ENCODE data around the gene ANK3.

The ANK3 gene

DNA sequence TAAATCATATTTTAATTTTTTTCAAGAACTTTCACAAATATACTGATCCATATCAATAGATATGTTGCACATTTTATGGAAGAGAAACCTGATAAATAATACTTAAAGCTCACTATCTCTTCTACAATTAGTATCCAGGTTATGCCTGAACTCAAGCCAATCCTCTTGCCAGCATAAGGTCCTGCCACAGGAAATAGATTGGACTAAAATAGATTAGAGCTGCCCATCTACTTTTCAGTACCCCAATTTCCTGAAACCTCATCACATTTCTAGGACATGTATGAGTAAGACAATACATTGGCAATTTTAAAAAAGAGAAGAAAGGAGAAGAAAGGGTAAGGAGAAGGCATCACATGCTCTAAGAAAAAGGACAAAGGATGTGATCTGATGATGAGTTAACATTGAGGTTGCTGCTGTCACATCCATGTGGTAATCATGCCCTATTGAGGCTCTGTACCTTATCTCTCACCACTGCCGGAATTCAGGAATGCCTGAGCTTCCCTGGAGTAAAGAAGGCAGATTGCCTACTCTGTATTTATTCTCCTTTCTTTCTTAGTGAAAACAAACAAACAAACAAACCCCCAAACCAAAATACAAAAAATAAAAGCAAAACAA lies 199.7 kb downstream of the ANK3 start:
- FAIRE-seq (no peak), DNase-seq (ENCODE audit: insufficient read length, low spot score) (no peak)

DNA sequence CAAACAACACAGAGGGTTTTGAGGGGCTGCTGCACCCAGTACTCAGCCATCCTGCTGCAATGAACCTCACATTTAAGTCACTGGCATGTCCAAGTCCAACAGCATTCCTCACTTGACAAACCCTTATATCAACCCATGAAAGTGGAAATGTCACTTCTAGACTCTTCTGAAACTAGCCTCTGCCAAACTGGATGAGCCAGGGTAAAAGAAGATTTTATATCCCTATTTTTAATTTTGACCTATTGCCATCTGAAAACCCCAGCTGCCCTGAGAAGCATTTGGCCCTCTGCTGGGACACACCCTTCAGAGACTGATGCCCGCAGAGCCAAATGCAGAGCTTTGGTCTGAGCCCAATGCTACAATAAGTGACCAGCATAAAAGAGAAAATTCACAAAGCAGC lies 201.1 kb downstream of the ANK3 start:
- no peak for FAIRE-seq

DNA sequence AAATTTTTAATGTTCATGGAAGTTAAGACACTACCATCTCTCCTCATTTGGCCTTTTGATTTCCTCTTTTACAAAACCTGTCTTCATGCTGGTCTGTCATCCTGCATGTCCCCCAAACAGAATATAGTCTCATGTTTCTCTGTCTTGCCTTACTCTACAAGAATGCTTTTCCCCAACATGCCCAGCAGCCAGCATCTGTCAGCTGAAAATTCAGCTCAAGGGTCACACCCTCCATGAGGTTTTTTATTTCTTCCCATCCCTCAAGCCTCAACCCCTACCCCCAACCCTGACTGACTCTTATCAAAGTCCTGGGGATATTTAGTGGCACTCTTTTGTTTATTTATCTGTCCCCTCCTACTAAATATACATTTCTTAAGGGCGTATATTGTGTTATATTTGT lies 202.0 kb downstream of the ANK3 start:
- no peak for DNase-seq (ENCODE audit: insufficient read length, low spot score)

More for the DNA sequence above, 201.1 kb downstream of the ANK3 start:
- no peak for DNase-seq (ENCODE audit: insufficient read length, low spot score)

DNA sequence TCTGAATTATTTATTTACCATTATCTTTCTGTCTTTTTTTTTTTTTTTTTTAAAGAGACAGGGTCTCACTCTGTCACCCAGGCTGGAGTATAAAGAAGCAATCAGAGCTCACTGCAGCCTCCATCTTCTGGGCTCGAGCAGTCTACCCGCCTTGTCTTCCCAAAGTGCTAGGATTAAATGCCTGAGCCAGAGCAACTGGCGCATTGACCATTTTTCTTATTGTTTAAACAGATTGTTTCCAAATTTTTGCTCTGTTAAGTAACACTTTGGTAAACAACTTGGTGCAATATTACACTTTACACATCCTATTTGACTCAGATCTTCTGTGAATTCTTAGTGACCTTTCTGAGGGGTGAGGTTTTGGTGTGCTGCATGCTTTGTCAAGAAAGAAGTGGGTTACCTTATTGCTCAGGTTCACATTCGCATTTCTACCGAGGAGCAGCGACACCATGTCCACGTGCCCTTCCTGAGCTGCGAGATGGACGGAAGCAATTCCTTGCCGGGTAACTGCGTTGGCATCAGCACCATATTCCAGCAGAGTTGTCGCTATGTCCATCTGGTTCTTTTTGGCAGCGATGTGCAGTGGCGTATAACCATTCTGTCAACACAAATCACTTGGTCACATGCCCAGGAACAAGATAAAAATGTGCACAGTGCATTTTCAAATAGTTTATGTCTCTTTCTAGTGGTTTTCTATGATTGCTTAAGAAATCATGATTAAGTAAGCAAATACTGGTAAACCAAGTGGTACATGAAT lies 203.2 kb downstream of the ANK3 start:
- DNase-seq (ENCODE audit: insufficient read length, low spot score) (no peak), FAIRE-seq (no peak)

More for the DNA sequence above, 202.0 kb downstream of the ANK3 start:
- no peak for FAIRE-seq

DNA sequence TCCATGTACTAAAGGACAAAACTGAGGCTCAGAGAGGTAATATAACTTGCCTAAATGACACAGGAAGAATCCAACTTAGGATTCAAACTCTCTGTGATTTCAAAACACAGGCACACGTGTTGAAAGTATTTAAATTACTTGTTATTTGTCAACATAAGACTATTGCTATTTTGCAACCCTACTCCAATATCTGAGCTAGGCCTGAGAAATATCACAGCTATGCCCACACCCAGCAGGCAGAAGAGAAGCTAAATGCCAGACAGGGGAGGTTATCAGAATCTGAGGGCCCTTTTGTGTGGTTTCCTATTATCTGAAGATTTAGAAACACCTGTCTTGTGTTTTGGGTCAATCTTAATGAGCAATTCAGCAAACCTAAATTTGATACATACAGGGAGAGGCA lies 204.3 kb downstream of the ANK3 start:
- FAIRE-seq (no peak), DNase-seq (ENCODE audit: insufficient read length, low spot score) (no peak)

DNA sequence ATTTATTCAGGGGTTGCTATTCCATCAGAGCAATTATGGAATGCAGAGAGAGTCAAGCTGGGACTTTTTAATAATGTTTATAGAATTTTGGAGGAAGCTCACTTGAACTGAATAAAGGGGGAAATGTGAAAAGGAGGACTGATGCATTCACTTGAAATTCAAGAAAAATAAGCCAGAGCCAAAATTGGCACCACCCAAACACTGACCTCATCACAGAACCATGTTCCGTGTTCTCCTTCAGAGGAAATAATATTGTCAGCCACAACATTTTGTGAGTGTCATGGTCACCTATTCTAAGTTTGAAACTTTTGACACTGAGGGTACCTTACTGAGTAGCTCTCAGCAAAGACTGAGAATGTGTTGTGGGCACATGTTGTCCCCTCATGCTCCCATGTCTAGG lies 207.0 kb downstream of the ANK3 start:
- DNase-seq (ENCODE audit: insufficient read length, low spot score): no peak

DNA sequence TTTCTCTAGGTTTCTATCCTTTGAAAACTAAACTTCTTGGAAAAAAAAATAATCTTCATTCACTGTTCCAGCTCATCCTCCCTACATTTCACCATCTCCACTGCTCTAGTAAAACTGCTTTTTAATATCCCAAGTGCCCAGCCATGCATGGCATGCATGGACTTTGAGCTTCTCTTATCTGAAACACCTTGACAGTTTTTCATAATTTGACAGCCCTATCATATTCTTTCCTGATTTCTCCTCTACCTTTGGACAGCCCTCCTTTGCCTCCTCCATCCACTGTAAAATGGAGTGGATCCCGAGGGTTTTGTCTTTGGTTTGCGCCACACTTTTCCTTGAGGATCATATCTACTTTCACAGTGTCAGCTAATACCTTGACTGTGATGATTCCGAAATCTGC lies 212.8 kb downstream of the ANK3 start:
- no peak for FAIRE-seq
- no peak for DNase-seq (ENCODE audit: insufficient read length, low spot score)

More for the DNA sequence above, 207.0 kb downstream of the ANK3 start:
- no peak for FAIRE-seq

DNA sequence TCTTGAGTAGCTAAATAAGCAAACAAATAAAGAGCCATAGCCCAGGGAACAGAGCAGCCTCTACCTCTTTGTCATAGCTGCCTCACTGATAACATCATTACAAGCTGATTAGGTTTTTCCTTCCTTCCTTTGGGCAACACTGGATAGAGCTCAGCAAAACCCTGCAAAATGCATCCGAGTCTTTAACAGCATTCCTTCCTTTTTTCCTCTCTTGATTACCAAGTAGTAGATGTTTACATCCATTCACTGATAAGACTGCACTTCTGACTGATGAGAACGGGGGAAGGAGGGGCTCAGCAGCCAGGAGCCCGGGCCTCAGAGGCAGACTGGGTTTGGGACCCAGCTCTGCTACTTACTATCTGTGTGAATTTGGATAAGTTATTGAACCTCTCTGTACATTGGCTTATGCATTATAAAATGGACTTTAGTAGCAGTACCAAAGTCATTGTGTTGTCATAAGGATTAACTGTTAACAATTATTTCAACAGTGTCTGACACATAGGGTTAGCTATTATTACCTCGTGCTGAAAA lies 214.2 kb downstream of the ANK3 start:
- no peak for FAIRE-seq
- no peak for DNase-seq (ENCODE audit: insufficient read length, low spot score)

DNA sequence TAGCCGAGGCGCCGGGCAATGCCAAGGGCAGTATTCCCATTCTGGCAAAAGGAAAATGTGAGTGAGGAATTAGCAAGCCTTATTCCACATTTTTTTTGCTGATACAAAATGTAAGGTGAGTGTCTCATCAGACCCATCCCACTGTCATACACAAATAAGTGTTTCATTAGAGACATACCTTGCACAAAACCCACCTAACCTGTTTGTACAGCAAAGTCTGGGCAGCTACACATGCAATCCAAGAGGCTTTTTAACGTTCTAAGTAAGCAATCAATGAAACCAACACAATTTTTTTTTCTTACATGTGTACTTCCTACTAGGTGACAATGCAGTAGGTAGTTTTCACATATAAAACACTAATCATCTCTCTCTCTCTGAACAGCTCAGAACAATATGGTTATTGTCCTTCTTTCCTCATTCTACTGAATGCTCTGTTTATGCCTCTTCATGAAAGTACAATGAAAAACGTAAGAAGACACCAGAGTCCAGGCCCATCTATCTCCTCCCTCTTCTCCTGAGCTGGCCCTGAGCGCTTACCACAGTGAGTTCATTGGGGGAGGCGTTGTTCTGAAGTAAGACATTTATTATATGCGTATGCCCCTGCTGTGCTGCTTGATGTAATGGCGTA lies 217.2 kb downstream of the ANK3 start:
- FAIRE-seq: no peak
- DNase-seq (ENCODE audit: insufficient read length, low spot score): no peak

DNA sequence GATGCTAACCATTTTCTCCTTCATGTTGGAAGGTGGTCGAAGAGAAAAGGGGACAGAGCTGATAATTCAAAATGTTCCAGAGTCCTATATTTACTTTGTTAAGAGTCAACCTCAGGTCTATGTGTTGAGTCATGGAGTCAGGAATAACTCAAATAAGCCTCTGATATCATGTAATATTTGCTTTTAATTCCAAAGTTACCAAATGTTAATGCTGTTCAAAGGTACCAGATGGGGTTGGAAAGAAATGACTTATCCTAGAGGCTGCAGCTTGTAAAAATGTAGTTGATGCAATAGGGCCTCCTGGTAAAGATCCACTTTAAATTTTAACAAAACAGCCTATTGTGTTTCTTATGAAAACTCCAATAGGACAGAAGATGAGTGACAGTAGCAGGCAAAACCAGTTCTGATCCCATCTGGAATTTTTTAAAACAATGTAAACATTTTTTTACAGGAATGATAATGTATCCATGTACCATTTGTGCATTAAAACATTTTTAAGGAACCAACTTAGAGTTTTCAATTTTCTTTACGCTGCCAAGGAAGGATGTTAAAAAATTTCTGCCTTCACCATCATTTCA lies 218.2 kb downstream of the ANK3 start:
- no peak for DNase-seq (ENCODE audit: insufficient read length, low spot score)
- FAIRE-seq: no peak

DNA sequence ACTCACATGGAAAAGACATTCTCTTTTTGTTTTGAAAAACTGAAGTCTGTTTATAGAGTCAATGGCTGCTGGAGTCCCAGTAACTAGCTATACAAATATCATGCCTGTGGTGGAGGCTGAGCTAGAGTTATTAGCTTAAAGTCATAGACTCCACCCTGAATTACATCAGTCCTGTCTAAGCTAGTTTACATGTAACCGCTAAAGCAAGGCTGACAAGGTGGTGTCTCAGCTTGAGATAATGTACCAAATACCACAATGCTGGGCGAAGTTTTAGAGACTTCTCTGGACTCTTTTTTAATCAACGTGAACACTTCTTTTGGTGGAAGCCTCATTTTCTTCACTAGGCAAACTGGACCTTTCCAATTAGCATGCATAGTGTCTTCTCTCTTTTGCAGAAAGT lies 219.4 kb downstream of the ANK3 start:
- no peak for DNase-seq (ENCODE audit: insufficient read length, low spot score)
- no peak for FAIRE-seq

DNA sequence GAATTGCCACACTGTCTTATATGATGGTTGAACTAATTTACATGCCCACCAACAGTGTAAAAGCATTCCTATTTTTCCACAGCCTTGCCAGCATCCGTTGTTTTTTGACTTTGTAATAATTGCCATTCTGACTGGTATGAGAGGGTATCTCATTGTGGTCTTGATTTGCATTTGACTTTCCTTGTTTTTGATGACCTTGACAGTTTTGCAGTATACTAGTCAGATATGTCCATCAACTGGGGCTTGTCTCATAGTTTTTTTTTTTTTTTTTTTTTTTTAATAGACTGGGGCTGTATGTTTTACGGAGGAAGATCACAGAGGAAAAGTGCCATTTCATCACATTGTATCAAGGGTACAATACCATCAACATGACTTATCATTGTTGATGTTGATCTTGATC lies 220.6 kb downstream of the ANK3 start:
- DNase-seq (ENCODE audit: insufficient read length, low spot score) (no peak), FAIRE-seq (no peak)

DNA sequence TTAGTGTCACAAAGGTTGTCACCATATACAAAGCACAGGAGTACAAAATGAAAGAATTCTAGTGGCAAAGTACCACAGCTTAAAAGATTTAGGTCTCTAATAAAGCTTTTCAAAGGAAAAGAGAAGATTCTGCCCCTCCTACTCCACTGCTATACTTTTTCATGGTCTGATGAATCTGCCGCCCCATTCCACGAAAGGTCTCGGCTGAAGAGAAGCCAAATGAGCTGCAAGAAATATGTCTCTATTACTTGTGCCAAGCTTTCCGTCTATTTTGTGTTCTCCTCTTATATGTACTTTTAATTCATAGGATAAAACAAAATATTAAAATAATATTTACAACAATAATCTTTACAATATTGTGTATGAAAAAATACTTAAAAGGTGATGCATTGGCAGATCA lies 222.6 kb downstream of the ANK3 start:
- no peak for FAIRE-seq
- no peak for DNase-seq (ENCODE audit: insufficient read length, low spot score)

DNA sequence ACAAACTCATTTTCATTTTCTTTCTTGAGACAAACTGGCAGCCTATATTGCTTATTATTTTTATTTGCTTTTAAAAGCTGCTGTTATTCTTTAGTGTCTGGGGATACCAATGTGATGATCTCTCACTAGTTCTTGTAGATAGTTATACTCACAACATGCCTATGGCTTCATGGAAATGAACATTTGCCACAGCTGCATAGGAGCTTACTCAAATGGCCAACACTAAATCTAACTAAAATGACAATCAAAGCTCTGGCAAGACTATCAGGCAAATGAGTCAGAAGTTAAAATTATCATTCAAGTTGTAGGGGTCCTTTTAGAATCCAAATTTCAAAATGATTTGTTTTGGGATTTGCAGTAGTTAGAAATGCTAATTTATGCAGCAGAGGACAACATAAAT lies 225.9 kb downstream of the ANK3 start:
- FAIRE-seq (no peak), DNase-seq (ENCODE audit: insufficient read length, low spot score) (no peak)

DNA sequence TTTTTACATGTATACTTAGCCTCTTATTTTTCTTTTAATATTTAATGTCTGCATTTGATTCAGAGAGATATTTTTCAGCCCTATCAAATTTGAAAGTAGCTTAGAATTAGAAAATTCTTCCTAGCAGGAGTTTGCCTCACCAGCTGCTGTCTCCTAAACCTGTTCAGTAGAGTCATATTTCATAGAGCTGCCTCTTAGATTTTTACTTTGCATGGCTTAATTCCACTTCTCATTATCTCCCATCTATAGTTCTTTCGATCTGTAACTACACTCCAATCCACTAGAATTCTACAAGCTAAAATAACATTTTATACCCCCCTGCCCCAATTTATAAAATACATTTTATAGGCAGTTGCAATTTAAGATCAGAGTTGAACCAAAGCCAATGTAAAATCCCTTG lies 227.0 kb downstream of the ANK3 start:
- DNase-seq (ENCODE audit: insufficient read length, low spot score) (no peak), FAIRE-seq (no peak)

DNA sequence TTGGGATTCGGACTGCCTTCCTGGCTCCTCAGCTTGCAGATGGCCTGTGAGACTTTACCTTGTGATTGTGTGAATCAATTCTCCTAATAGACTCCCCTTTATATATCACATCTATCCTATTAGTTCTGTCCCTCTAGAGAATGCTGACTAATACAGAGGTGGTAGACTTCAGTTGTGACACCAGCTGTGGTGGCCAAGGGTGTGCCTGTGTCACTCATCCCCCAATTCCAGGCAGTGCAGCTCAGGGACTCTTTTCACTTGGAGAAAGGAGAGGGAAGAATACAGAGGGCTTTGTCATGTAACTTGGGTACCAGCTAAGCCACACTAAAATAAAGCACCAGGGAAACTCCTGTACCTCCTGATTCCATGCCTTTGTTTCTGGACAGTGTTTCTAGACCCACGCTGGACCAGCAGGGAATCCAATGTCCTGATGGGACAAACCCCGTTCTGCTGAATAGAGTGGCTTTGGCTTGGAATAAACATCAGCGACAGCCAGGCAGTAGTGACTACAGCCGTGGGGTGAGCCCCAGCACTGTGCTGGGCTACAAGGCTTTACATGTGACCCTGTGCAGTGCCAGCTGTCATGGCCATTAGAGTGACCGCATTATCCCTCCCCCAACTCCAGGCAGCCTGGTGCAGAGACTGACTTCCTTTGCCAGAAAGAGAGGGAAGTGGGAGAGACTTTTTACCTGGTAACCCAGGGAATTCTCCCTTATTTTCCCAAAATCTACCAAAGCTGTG lies 233.6 kb downstream of the ANK3 start:
- FAIRE-seq (no peak), DNase-seq (ENCODE audit: insufficient read length, low spot score) (no peak)

DNA sequence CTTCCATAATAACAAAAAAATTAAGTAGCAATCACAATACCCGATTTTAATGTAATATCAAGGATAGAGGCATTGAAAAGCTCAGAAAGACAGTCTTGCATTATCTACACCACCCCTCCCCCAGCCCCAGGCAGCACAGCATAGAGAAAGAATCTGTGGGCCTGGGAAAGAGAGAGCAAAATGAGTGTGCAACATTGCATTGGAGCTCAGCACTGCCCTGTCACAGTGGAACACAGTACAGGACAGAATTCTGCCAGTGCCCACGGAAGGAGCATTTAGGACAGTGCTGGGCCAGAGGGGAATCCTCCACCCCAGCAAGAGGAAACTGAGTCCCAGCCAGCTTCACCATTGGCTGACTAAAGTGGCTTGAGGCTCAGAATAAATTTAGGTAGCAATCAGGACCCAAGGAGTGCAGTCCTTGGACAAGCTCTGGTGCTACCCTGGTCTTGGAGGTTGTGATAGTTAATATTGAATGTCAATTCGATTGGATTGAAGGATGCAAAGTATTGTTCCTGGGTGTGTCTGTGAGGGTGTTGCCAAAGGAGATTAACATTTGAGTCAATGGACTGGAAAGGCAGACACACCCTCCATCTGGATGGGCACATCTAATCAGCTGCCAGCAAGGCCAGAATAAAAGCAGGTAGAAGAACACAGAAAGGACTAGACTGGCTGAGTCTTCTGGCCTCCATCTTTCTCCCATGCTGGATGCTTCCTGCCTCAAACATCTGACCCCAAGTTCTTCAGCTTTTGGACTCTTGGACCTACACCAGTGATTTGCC lies 234.4 kb downstream of the ANK3 start:
- FAIRE-seq (no peak), DNase-seq (ENCODE audit: insufficient read length, low spot score) (no peak)

DNA sequence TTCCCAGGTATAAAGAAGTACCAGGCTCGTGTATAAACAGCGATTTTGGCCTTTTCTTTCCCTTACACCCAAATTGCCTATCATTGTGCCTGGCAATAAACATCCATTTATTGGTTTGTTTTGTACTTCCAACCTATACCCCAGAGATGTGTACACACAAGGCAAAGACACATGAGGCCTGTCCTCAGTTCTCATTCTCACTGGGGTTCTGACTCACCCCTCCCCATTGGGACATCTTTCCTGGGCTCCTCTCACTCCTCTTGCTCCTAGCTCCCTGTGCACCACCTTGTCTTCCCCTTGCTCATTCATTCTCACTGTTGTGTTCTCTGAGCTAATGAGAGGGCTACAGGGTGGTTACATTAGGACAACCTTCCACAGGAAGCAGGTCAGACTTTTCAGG lies 240.7 kb downstream of the ANK3 start:
- no peak for DNase-seq (ENCODE audit: insufficient read length, low spot score)
- FAIRE-seq: no peak

DNA sequence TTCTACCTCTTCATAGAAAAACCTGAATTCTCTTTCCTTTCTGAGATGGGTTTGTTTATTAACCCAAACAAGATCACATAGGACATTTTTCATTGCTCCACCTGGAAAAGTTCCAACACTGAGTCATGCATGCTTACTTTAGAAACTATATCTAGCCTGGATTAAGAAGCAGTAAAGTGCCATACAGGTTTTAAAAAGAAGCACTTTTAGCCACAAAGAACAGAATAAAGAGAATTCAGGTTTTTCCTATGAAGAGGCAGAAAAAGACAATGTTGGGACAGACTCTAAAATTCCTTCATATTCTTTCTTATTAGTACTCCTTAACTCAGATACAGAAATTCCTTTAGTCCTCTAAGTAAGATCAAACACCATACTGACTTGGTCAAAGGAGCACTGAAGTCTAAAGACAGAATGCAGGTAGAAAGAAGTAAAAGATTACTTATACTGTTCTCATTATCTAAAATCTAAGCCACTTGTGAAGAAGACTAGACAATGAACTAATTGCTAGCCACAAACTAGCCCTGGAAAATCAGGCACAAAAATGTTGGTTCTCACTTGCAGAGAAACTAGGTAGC lies 241.3 kb downstream of the ANK3 start:
- DNase-seq (ENCODE audit: insufficient read length, low spot score): no peak

More for the DNA sequence above, 241.3 kb downstream of the ANK3 start:
- no peak for FAIRE-seq
